ENCODE data around the gene MAP3K5.
A peak's percentile ranks its signal among the peaks of the same experiment; 100 is the strongest.

The MAP3K5 gene

GRCh38 chr6:136788069-136788902 lies 4.0 kb downstream of the MAP3K5 start:
- no peaks in the 10 kb centered on the region for H3F3A ChIP-seq (ENCODE audit: insufficient read depth, low read length)
- no peak overlapping the region for H3K9ac ChIP-seq (ENCODE audit: low read length)
- no peaks in the 10 kb centered on the region for H3K9me3 ChIP-seq (ENCODE audit: low read length)
- H3K4me2 ChIP-seq (ENCODE audit: low read length), result no peak overlapping the region
- no peaks in the 10 kb centered on the region for H4K20me1 ChIP-seq (ENCODE audit: insufficient read depth, low read length)
- no peaks in the 10 kb centered on the region for H3K9me2 ChIP-seq (ENCODE audit: low read depth, low read length)
- H3K79me2 ChIP-seq (ENCODE audit: insufficient read depth, low read length), result peaks cover 50% of the 10 kb centered on the region
- H3K27ac ChIP-seq (ENCODE audit: low read depth, low read length, poor library complexity, severe bottlenecking), result peak overlapping the region; percentile 81
- TF ChIP-seq EZH2 (IDR thresholded peaks at IDR 0.05; ENCODE audit: borderline replicate concordance, low read length) (no peak), CTCF (IDR thresholded peaks at IDR 0.05; ENCODE audit: low read length) (no peak)
- H3K36me3 ChIP-seq (ENCODE audit: insufficient read depth, low read length), result peaks cover 25% of the 10 kb centered on the region
- no peak overlapping the region for H3K4me3 ChIP-seq (ENCODE audit: low read depth, low read length, poor library complexity, severe bottlenecking)
- peaks cover 64% of the 10 kb centered on the region for H3K4me1 ChIP-seq (ENCODE audit: insufficient read depth, low read length, severe bottlenecking)
- H3K27me3 ChIP-seq (ENCODE audit: insufficient read depth, low read length), result no peaks in the 10 kb centered on the region
- no peak overlapping the region for H2AFZ ChIP-seq (ENCODE audit: low read length)

GRCh38 chr6:136787726-136788068 lies 4.6 kb downstream of the MAP3K5 start:
- H3K4me3 ChIP-seq (ENCODE audit: low read depth, low read length, poor library complexity, severe bottlenecking), result no peak overlapping the region
- no peak overlapping the region for H2AFZ ChIP-seq (ENCODE audit: low read length)
- H3K4me2 ChIP-seq (ENCODE audit: low read length), result no peak overlapping the region
- no peaks in the 10 kb centered on the region for H3F3A ChIP-seq (ENCODE audit: insufficient read depth, low read length)
- H3K9ac ChIP-seq (ENCODE audit: low read length), result no peak overlapping the region
- TF ChIP-seq EZH2 (IDR thresholded peaks at IDR 0.05; ENCODE audit: borderline replicate concordance, low read length), result no peak
- no peak for TF ChIP-seq CTCF (IDR thresholded peaks at IDR 0.05; ENCODE audit: low read length)
- H3K9me3 ChIP-seq (ENCODE audit: low read length), result no peaks in the 10 kb centered on the region
- H3K4me1 ChIP-seq (ENCODE audit: insufficient read depth, low read length, severe bottlenecking), result peaks cover 63% of the 10 kb centered on the region
- H4K20me1 ChIP-seq (ENCODE audit: insufficient read depth, low read length), result no peaks in the 10 kb centered on the region
- no peaks in the 10 kb centered on the region for H3K9me2 ChIP-seq (ENCODE audit: low read depth, low read length)
- H3K79me2 ChIP-seq (ENCODE audit: insufficient read depth, low read length), result peaks cover 50% of the 10 kb centered on the region
- H3K27ac ChIP-seq (ENCODE audit: low read depth, low read length, poor library complexity, severe bottlenecking), result peak overlapping the region; percentile 81
- peaks cover 25% of the 10 kb centered on the region for H3K36me3 ChIP-seq (ENCODE audit: insufficient read depth, low read length)
- no peaks in the 10 kb centered on the region for H3K27me3 ChIP-seq (ENCODE audit: insufficient read depth, low read length)

- Histone ChIP-seq H3K9me2 (ENCODE audit: low read depth, low read length) (no peaks in the 10 kb centered on the region), H3K27me3 (ENCODE audit: insufficient read depth, low read length) (no peaks in the 10 kb centered on the region), H3K27ac (ENCODE audit: low read depth, low read length, poor library complexity, severe bottlenecking) (peak overlapping the region; percentile 81), H3K4me1 (ENCODE audit: insufficient read depth, low read length, severe bottlenecking) (peaks cover 63% of the 10 kb centered on the region), H3K79me2 (ENCODE audit: insufficient read depth, low read length) (peaks cover 50% of the 10 kb centered on the region), H3K9ac (ENCODE audit: low read length) (no peak overlapping the region), H3K4me2 (ENCODE audit: low read length) (no peak overlapping the region), H3K4me3 (ENCODE audit: low read depth, low read length, poor library complexity, severe bottlenecking) (no peak overlapping the region), H2AFZ (ENCODE audit: low read length) (no peak overlapping the region), H3F3A (ENCODE audit: insufficient read depth, low read length) (no peaks in the 10 kb centered on the region), H4K20me1 (ENCODE audit: insufficient read depth, low read length) (no peaks in the 10 kb centered on the region), H3K9me3 (ENCODE audit: low read length) (no peaks in the 10 kb centered on the region), H3K36me3 (ENCODE audit: insufficient read depth, low read length) (peaks cover 25% of the 10 kb centered on the region)
- TF ChIP-seq EZH2 (IDR thresholded peaks at IDR 0.05; ENCODE audit: borderline replicate concordance, low read length) (no peak), CTCF (IDR thresholded peaks at IDR 0.05; ENCODE audit: low read length) (no peak)
These were observed 5.6 kb downstream of the MAP3K5 start for GRCh38 chr6:136786658-136787057.

All from OCI-LY1 (cell line).